Measurements from ENCODE around the gene PDCL2. TPM values are rescaled to one million over a fixed set of nuclear protein-coding genes. Genes with fewer than 3 reads are reported as not detected.

PDCL2 gene
- total and polyA plus RNA-seq, 9 donors: not detected

- WGBS, 3 donors: 90 to 93% (median 92%) methylated on average over 4 of the region's 4 CpGs
- no peak overlapping the region for H3K27ac ChIP-seq
- DNase-seq: no peak
- no peaks in the 10 kb centered on the region for H3K27me3 ChIP-seq
- H3K9me3 ChIP-seq: no peaks in the 10 kb centered on the region
- H3K4me3 ChIP-seq: no peak overlapping the region
- intact Hi-C loops (cut with DNase I): no loop called here
- no peaks in the 10 kb centered on the region for H3K4me1 ChIP-seq (ENCODE audit: insufficient read depth)
- H3K36me3 ChIP-seq: no peaks in the 10 kb centered on the region
- no peak for TF ChIP-seq EP300 (IDR thresholded peaks at IDR 0.05)
- TF ChIP-seq CTCF (IDR thresholded peaks at IDR 0.05): no peak
- no peak for TF ChIP-seq POLR2A (IDR thresholded peaks at IDR 0.05)
Measured at GRCh38 chr4:55530691-55531090, 61.4 kb downstream of the PDCL2 start.

- Histone ChIP-seq H3K4me1 (ENCODE audit: insufficient read depth) (no peaks in the 10 kb centered on the region), H3K27me3 (no peaks in the 10 kb centered on the region), H3K9me3 (no peaks in the 10 kb centered on the region), H3K4me3 (no peak overlapping the region), H3K36me3 (no peaks in the 10 kb centered on the region), H3K27ac (no peak overlapping the region)
- WGBS, 3 donors: 73 to 82% (median 76%) methylated on average over 4 of the region's 4 CpGs
- TF ChIP-seq EP300 (IDR thresholded peaks at IDR 0.05): no peak
- no peak for TF ChIP-seq POLR2A (IDR thresholded peaks at IDR 0.05)
- TF ChIP-seq CTCF (IDR thresholded peaks at IDR 0.05): no peak
- intact Hi-C loops (cut with DNase I): no loop called here
- no peak for DNase-seq
Measured at GRCh38 chr4:55530167-55530566, 61.9 kb downstream of the PDCL2 start.

- no peak for TF ChIP-seq POLR2A (IDR thresholded peaks at IDR 0.05)
- Histone ChIP-seq H3K27me3 (no peaks in the 10 kb centered on the region), H3K4me3 (no peak overlapping the region), H3K9me3 (no peaks in the 10 kb centered on the region), H3K36me3 (no peaks in the 10 kb centered on the region), H3K4me1 (ENCODE audit: insufficient read depth) (no peaks in the 10 kb centered on the region), H3K27ac (no peak overlapping the region)
- intact Hi-C loops (cut with DNase I): no loop called here
- DNase-seq: no peak
- 95 to 97% (median 96%) methylated on average over 3 of the region's 3 CpGs for WGBS, 3 donors
Measured at GRCh38 chr4:55528491-55528890, 63.6 kb downstream of the PDCL2 start.

- no peaks in the 10 kb centered on the region for H3K9me3 ChIP-seq
- no peak overlapping the region for H3K4me3 ChIP-seq
- no peak for DNase-seq
- no peak for TF ChIP-seq CTCF (IDR thresholded peaks at IDR 0.05)
- no peak for TF ChIP-seq EP300 (IDR thresholded peaks at IDR 0.05)
- no peak for TF ChIP-seq POLR2A (IDR thresholded peaks at IDR 0.05)
- intact Hi-C loops (cut with DNase I): no loop called here
- WGBS, 3 donors: 82 to 90% (median 90%) methylated on average over 4 of the region's 4 CpGs
- H3K27me3 ChIP-seq: no peaks in the 10 kb centered on the region
- no peaks in the 10 kb centered on the region for H3K36me3 ChIP-seq
- no peak overlapping the region for H3K27ac ChIP-seq
- no peaks in the 10 kb centered on the region for H3K4me1 ChIP-seq (ENCODE audit: insufficient read depth)
Measured at GRCh38 chr4:55524844-55525571, 67.0 kb downstream of the PDCL2 start.

GRCh38 chr4:55518442-55518841 is 73.6 kb downstream of the PDCL2 start:
- no peaks in the 10 kb centered on the region for H3K4me1 ChIP-seq (ENCODE audit: insufficient read depth)
- DNase-seq: no peak
- H3K27me3 ChIP-seq: no peaks in the 10 kb centered on the region
- TF ChIP-seq POLR2A (IDR thresholded peaks at IDR 0.05) (no peak), CTCF (IDR thresholded peaks at IDR 0.05) (no peak), EP300 (IDR thresholded peaks at IDR 0.05) (no peak)
- no peaks in the 10 kb centered on the region for H3K9me3 ChIP-seq
- no peak overlapping the region for H3K4me3 ChIP-seq
- H3K36me3 ChIP-seq: no peaks in the 10 kb centered on the region
- no peak overlapping the region for H3K27ac ChIP-seq
- intact Hi-C loops (cut with DNase I): no loop called here
